Activated CD4-positive, alpha-beta T cell treated with anti-CD3 and anti-CD28 coated beads, Interleukin-2, amount 50 U/mL, for 16 hours (primary cell): Measurements from ENCODE around the gene RPS6KA2.
"Not testable (repeated sequence)": the region's sequence is repeated elsewhere in the genome, so short reads cannot be mapped to it uniquely, and the experiment has no call there.

Source experiments
- DNase-seq: peaks from one replicate; pipeline ENCODE4 v3.0.0-alpha.2; 2020

Gene RPS6KA2

DNA sequence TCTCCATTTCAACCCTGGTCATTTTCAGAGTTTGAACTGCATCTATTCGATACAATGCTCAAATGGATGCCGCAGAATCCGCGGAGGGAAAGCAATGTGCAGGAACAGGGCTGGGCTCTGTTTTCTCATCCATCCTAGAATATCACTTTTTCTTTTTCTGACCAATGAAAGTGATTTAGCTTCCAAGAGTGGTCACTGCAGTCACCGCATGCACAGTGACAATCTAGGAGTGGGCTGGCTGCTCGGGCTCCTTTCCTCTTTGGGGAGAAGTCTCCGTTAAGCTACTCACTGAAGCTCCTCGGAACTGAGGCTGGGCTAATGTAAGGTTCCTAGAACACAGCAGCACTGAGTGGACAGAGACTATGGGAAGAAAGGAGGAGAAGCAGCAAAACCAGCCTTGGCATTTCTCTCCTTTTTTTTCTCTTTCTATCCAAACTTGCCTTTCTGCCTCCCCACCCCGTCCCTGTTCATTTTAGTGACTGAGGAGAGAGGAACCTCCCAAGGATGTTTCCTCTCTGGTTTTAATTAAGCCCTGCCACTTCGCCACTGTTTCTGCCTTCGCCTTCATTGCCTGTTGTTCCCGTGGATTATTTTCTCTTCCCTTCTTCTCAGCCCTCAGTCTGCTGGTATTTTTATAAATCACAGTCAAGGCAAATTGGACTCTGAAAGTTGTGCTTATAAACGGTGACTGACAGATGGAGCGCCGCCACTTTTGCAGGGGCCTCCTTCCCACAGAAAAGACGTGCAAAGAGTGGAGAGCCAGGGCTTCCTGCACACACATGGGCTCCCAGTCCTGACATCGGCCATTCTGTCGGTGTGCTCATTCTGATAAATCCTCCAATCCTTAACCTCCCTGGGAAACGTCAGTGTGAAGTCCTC is 81.7 kb downstream of the RPS6KA2 start:
- DNase-seq, result no peak

DNA sequence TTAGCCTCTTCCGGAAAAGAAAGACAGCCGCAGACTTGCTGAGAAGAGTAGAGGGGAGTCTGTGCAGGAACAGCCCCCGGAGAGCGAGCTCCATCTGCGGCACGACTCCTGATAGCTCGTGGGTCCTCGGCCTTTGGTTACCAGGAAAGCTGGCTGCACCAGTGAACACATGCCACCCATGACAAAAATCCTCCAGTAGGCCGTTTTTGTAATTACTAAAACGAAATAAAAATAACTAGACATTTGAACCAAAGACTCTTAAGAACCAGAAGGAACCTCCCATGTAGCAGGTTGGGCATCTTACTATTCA is 82.8 kb downstream of the RPS6KA2 start:
- no peak for DNase-seq

DNA sequence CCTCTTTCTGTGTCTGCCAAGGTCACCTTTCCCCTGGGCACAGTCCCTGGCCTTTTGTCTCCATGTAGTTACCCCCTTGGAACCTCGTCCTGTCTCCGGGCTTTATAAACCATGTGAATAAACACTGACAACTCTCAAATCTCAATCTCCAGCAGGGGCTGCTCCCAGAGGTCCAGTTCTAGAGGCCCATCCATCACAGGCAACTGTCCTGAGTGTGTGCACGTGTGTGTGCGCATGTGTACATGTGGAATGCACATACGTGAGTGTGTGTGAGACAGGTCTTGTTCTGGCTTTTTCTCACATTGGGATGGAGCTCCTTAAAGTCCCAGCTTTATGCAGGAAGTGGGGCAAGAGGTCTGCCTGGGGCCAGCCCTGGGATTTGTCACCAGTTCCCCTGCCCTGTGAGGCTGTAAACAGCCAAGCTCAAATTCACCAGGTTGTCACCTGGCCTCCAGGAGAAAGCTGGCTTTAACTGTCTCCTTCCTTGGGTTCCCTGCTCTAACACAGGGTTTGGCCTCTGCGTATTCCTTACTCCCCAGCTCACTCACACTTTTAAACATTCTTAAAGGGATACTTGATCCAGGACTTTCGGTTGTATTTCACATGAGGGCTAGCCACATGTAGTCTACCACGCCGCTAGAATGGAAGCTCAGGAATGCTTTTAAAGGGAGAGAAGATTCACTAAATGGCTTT is 83.3 kb downstream of the RPS6KA2 start:
- no peak for DNase-seq

DNA sequence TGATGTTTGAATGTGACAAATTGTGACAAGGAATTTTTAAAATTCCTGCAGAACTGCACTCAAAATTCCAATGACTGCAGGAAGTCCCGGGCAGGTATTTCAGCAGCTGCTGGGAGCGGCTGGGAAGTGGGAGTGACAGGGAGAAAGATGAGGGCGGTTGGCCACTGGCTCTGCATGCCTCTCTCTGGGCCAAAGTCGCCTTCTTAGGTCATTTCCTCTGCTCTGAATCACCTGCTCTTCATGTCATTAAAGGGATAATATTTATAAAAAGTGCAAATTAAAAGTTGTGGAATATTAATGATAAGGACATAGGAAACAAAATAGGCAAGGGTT is 84.5 kb downstream of the RPS6KA2 start:
- no peak for DNase-seq

DNA sequence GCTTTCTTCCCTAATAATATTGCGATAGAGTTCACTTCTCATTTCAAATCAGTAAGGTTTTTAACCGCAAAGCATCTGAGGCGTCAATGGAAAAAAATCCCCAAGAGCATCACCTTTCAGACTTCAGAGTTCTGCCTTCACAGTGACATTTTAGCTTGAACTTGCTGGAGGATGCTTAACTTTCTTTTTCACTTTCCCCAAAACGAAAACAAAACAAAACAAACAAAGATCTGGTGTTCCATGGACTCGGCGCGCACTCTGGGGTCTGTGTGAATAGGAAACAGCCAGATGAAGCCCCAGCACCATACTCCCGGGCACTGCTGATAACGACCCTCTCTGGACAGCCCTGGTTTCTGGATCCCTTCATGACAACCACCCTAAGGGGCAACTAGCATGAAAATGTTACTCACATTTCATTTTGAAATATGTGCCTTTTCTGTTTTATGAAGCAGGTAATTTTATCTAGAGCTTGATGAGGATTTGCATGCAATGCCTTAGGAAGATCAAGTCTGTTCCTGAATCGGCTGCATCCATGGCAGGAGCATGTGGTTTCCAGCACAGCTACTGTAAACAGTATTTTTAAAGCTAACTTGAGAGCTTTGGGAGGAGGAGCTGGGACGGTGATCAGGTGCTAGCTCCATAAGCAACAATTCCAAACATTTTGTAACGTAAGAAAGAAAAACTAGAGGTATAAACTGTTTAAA is 85.0 kb downstream of the RPS6KA2 start:
- DNase-seq, result peak; percentile 14

DNA sequence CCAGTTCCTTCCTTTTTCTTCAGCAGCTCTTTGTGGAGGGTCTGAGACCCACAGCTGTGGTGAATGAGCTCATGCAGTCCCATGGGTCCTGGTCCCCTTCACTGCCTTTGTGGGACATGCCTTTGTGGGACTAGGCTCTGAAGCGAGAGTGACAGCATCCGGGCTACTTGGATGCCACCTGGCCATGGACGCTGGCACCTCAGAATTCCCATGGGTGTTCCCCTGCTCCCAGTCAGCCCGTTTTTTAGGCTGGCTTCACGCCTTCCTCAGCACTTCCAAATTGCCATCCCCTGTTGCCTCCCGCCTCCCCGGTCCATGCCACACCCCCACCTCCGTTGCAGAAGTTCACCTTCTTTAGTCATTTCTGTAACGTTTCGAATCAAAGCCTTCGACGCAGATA is 85.7 kb downstream of the RPS6KA2 start:
- DNase-seq, result no peak

DNA sequence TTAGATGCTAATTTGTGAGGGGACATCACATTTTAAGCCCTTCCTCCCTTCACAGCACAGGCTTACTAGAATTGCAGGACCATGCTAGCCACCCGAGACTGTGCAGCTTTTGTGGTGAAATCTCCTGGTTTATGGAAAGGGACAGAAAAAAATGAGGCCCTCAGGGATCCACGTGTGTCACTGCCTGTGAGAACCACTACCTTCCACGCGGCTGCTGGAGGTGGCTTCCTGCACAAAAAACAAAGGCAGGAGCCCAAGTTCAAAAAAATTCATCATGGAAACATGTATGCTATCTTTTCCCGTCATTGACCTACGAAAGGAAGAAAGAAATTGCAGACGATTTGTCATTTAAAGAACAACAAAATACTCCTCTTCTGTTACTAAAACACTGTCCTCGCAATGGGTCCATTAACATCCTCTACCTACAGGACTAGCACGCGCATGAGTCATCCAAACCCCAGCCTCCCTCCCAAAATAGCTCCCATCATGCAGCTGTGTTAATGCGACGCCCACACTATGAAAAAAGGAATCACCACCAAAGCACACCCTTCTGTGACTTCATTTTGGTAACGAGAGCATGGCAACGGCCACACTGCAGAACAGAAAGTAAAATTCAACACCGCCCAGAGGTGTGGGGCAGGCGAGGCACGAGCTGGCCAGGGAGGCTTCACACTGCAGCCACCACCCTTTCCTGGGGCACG is 86.3 kb downstream of the RPS6KA2 start:
- DNase-seq, result peak; percentile 67

DNA sequence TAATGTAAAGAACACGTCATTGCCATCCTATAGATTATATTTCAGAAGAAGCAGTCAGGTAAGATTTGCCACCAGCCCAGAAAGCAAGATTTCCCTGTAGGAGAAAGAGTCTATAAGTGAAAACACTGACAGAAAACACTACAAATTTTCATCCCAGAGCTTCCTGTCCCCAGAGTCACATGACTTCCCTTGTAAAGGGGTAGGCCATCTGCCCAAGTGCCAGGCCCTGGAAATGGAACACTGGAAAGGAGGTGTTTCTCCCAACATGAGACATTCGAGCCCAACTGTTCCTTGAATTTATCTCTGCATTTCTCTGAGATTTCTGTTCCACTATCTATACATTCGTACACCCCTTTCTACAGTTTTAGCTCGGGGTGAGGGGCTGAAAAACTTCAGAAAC is 87.5 kb downstream of the RPS6KA2 start:
- no peak for DNase-seq

DNA sequence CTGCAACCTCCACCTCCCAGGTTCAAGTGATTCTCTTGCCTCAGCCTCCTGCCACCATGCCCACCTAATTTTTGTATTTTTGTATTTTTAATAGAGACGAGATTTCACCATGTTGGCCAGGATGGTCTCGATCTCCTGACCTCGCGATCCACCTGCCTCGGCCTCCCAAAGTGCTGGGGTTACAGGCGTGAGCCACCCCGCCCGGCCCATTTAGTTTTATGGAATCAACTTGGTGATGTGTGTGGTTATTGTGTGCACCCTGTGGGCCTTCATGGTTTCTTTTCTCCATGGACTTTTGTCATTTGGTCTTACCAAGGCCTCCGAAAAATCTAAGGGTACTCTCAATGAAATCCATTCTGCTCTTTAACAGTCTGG is 88.1 kb downstream of the RPS6KA2 start:
- DNase-seq, result not testable (repeated sequence)

DNA sequence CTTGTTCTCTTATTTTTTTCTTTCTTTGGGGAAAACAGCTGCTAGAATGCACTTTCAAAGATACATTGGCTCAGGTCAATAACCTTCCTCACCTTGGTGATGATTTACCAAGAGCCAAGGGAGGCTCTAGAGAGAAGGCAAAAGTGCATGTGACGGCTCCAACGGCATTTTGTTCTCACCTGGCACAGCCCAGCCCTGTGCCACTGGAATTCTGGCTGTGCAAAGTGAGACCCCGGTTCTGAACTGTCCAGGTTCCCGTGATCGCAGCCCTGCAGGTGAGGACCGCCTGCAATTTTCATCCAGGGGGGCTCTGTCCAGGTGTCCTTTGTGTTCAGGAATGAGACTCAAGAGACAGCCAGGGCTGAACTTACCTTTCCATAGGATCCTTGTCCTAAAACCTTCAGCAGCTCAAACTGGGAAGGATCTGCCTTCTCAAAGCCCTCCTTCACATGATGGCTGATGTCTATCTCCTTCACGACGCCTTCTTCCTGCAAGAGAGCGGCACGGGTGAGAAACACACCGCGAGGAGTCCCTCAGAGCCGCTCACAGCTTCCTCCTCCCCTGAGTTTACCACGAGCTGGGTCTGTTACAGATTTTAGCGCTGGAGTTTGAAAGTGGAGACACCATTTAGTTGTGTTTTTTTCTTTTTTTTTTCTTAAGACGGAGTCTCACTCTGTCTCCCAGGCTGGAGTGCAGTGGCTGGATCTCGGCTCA is 88.6 kb downstream of the RPS6KA2 start:
- DNase-seq, result no peak

DNA sequence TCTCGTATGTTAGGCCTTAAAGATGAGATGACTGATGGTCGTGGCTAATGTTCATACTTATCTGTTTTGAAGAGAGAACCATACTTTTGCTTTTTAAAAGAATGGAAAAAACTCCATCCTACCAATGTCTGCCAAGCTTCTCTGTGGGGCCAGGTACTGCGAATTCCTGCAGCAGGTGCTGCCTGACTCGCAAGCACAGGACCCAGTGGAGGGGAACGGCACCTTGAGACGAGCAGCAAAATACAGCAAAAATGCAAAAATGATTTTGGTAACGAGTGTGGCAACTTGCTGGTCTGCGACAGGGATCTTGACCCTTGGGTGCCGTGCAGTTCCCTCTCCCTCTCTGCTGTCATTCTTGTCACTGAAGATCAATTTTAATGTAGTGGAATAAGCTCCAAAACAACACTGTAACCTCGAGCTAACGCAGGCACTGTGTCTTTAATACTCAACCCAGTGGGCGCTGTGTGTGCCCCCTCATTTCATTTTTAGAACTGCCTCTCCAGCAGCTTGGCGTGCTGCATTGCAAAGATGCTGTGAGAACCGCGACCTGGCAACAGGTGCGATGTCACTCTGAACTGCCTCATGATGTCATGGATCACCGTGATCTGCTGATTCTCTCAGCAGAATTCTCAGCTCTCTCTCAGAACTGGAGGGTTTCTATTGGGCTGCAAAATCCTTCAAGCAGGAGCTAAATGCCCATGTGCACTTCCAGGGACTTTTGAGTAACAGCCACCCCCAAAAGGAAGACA is 92.2 kb downstream of the RPS6KA2 start:
- DNase-seq, result no peak

DNA sequence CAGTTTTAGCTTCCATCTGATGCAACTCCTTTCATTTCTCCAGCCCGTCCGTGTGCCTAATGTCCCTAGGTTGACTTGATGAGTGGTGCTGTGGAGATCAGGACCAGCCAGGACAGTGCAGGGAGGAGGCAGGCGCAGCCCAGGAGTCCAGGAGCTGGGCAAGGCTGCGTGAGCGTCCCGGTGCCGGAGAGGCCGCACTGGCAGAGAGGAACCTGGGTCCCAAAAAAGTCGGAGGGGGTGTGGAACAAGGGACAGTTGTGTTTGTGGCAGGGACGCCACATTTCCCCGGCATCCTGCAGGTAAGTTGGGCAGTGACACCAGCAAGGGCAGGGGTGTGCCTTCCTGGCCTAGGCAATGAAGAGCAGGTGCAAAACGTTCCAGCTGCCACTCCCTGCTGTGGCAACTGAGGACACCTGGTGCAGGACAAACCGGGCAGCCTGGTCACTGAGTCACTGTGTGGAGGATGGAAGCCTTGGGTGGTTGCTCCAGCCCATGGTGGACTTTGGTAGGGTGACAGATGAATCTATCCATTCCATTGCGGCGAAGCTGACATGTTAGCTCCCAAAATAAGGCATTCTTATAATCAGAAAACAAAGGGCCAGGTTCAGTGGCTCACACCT is 93.7 kb downstream of the RPS6KA2 start:
- DNase-seq, result no peak

DNA sequence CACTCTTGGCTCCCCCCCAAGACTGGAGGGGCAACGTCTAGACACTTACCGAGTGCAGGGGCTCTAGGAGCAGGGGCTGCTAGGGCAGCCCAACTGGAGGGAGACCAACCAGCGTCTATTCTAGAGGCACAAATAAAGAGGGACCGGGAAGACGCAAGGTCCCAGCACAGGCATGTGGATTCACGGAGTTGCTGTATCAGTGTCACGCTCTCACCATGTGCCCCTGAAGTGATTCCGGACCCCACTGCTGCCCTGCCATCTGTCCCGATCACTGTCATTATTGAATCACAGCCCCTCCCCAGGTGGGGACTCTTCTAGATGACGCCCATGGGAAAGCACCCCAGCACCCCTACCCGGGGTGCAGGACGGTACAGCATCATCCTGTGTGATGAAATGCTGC is 94.7 kb downstream of the RPS6KA2 start:
- no peak for DNase-seq

DNA sequence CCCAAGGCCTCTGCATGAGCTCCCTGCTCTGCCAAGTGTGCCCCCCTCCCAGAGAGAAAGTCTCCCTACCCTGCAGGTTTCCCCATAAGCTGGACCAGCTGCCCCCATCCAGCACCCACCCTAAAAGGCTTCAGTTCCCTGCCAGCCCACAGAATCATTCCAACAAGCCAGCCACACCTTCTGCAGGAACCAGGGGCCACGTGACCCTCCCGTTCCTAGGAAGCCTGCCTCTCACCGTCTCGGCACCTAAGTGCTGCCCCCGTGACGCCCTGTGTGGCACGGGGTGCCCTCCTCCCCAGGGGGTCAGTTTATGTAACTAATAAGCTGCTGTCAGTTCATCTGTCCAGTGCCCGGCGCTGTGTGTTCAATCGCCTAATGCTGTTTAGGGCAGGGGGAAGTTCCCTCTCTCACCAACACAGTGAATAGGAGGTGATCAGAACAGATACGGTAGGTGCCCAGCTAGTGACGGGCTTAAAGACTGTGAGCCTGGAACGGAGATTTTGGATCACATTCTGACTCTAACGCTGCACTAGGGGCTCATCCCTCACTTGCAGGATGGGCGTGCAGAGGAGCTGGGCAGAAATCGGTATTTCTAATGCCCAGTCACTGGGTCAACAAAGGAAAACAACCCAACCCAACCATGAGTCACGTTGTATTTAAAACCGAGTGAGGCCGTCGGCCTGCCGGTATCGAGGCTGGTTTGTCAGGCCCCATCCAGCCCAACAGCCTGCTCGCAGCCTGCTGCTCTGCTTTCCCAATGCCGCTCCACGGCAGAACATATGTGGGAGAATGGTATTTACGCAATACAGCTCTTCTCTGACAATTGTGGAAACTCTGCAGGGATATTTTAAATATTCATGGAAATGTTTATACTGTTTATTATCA is 96.6 kb downstream of the RPS6KA2 start:
- no peak for DNase-seq

DNA sequence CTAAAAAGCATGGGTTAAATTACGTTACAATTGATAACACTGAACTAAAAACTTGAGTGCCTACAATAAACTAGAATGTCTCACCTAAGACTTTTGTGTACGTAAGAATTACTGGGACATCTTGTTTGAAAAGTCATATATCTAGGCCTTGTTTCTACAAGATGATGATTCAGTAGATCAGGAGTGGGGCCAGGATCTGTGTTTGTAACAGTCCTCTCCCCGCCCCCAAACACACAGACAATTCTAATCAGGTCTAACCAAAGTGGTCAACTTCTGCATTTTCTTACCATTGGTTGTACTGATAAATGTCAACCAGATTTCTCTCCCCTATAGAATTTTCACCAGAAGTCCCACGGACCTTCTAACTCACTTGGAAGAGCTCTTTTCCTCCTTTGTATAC is 97.5 kb downstream of the RPS6KA2 start:
- no peak for DNase-seq

DNA sequence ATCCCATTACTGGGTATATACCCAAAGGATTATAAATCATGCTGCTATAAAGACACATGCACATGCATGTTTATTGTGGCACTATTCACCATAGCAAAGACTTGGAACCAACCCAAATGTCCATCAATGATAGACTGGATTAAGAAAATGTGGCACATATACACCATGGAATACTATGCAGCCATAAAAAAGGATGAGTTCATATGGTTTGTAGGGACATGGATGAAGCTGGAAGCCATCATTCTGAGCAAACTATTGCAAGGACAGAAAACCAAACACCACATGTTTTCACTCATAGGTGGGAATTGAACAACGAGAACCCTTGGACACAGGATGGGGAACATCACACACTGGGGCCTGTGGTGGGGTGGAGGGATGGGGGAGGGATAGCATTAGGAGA is 98.0 kb downstream of the RPS6KA2 start:
- not testable (repeated sequence) for DNase-seq

DNA sequence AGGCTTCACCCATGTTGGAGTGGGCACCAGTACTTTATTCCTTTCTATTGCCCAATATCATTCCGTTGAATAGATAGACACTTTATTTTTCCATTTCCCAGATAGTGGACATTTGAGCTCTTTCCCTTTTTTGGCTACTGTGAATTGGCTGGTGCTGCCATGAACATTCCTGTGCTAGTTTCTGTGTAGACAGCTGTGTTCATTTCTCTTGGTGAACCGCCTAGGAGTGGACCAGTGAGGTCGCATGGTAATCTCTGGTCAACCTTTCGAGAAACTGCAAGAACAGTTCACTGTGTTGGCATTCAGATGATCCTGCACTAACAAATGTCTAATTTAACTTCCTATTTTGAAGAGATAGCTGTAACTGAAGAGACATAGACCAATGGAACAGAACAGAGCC is 99.2 kb downstream of the RPS6KA2 start:
- DNase-seq, result no peak

DNA sequence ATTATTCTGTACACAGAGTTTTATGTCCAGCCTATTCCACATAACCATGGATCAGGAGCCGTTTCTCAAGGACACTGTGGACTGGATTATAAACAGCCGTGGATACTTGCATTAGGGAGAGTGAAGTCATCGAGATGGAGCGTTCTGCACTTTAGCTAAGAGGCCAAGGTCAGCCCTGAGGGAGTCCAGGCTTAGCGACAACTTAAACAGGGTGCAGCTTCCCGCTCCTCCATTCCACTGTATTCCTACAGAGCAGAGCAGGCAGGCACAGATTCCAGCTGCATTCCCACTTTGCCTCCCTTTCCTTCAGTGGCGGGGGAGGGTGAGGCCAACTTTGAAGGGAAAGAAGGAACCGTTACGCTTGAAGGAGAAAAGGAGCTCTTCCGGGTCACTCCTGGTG is 100.1 kb downstream of the RPS6KA2 start:
- DNase-seq, result no peak

DNA sequence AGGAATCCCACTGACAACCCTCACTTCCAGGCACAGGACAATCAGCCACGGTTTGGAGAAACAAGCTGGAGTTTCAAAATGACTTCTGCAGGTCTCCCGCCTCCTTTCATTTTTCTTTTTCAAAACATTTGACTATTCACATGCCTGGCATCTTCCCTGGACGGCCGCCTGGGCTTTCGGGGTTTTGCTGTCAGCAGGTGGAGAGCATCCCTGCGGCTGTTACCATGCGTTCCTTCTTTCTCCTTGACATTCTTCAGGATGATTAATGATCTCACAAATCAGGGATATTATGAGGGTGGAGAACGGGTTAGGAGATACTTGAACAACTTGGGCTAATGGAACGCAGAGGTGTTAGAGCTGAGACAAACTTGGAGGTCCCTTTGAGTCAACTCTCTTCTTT is 101.5 kb downstream of the RPS6KA2 start:
- no peak for DNase-seq

DNA sequence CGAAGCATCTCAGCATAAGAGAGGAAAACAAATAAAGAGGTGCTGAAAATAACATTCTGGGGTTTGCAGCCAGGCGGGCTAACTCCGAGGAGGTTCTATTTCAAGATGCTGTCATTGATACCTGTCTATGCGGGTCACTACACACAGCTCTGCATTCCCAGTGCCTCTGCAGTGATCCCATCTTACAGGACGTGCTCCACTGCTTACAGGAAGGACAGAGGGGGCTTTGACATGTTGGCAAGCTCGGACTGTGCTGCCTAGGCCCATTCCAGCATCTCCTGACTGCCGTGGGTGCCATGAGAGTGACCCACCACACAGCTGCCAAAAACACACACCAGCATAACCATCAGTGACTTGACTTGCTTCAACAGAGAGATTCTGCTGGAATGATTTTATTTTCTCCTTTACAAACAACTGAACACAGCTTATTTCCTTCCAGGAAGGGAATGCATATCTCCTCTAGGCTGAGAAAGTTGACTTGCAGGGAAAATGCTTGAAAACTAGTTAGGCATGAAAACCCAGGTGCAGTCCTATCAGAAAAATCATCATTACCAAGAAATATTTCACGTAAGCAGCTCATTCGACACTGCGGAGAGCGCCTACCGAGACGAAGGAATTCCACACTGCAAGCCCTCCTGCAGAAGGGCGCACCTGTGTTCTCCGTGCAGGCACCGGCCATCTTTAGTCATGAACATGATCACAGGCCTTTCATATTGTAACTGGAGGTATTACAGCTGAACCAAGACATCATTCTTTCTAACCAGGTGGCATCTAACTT is 103.1 kb downstream of the RPS6KA2 start:
- no peak for DNase-seq
